ENCODE measurements around the gene FANCD2.

GRCh38 chr3:10122724-10123123 is 96.5 kb downstream of the FANCD2 start:
- TF ChIP-seq POLR2AphosphoS5 (IDR thresholded peaks at IDR 0.05; ENCODE audit: insufficient read depth in 1 of 2, low read depth in 1 of 2) = no peak
- TF ChIP-seq, protein P1, sequence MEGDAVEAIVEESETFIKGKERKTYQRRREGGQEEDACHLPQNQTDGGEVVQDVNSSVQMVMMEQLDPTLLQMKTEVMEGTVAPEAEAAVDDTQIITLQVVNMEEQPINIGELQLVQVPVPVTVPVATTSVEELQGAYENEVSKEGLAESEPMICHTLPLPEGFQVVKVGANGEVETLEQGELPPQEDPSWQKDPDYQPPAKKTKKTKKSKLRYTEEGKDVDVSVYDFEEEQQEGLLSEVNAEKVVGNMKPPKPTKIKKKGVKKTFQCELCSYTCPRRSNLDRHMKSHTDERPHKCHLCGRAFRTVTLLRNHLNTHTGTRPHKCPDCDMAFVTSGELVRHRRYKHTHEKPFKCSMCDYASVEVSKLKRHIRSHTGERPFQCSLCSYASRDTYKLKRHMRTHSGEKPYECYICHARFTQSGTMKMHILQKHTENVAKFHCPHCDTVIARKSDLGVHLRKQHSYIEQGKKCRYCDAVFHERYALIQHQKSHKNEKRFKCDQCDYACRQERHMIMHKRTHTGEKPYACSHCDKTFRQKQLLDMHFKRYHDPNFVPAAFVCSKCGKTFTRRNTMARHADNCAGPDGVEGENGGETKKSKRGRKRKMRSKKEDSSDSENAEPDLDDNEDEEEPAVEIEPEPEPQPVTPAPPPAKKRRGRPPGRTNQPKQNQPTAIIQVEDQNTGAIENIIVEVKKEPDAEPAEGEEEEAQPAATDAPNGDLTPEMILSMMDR (IDR thresholded peaks at IDR 0.05) = no peak
